SK-N-SH treated with all-trans-retinoic acid at 6 μM for 48 hours (cell line): Measurements from ENCODE around the gene DRD4.

ENCODE experiments used
- ATAC-seq: fragments of 200-7000 bp; cut with Tn5 transposase; 3 replicates; pipeline ENCODE4 v1.9.1; 2020; ENCODE audit warnings: mild to moderate bottlenecking, moderate library complexity
- ARNTL ChIP-seq: fragments of 450-650 bp; formaldehyde crosslinking; IDR thresholded peaks from 2 replicates; pipeline ENCODE4 v1.5.0; 2020; ENCODE audit warnings: low read depth, mild to moderate bottlenecking, moderate library complexity, borderline replicate concordance
- BACH2 ChIP-seq: fragments of 250-450 bp; sonication (Bioruptor Pico); IDR thresholded peaks from 2 replicates; pipeline ENCODE4 v1.9.0; 2021; ENCODE audit warnings: mild to moderate bottlenecking, borderline replicate concordance
- CREB5 ChIP-seq: fragments of 250-450 bp; sonication (Bioruptor Pico); IDR thresholded peaks from 2 replicates; pipeline ENCODE4 v1.5.1; 2020; ENCODE audit warnings: low read depth, mild to moderate bottlenecking, moderate library complexity
- CSDC2 ChIP-seq: fragments of 250-450 bp; sonication (Bioruptor Pico); IDR thresholded peaks from 2 replicates; pipeline ENCODE4 v1.5.0; 2020; ENCODE audit warnings: mild to moderate bottlenecking, moderate library complexity
- CSRNP3 ChIP-seq: fragments of 250-450 bp; sonication (Bioruptor Pico); IDR thresholded peaks from 2 replicates; pipeline ENCODE4 v1.5.1; 2021; ENCODE audit warnings: mild to moderate bottlenecking, moderate library complexity
- ESRRG ChIP-seq: fragments of 250-450 bp; sonication (Bioruptor Pico); IDR thresholded peaks from 2 replicates; pipeline ENCODE4 v1.6.1; 2021; ENCODE audit warnings: mild to moderate bottlenecking
- GLIS3 ChIP-seq: fragments of 250-450 bp; sonication (Bioruptor Pico); IDR thresholded peaks from 2 replicates; pipeline ENCODE4 v1.5.0; 2020; ENCODE audit warnings: mild to moderate bottlenecking, moderate library complexity
- ISL1 ChIP-seq: fragments of 250-450 bp; sonication (Bioruptor Pico); IDR thresholded peaks from 2 replicates; pipeline ENCODE4 v2.1.2; 2022; ENCODE audit warnings: mild to moderate bottlenecking, moderate library complexity
- OSR1 ChIP-seq: fragments of 250-450 bp; sonication (Bioruptor Pico); IDR thresholded peaks from 2 replicates; pipeline ENCODE4 v1.8.0; 2022; ENCODE audit warnings: moderate library complexity, mild to moderate bottlenecking, inconsistent platforms
- PATZ1 ChIP-seq: fragments of 250-450 bp; sonication (Bioruptor Pico); IDR thresholded peaks from 2 replicates; pipeline ENCODE4 v1.8.0; 2020; ENCODE audit warnings: mild to moderate bottlenecking, moderate library complexity, borderline replicate concordance
- POU6F1 ChIP-seq: fragments of 250-450 bp; sonication (Bioruptor Pico); IDR thresholded peaks from 2 replicates; pipeline ENCODE4 v1.8.0; 2021; ENCODE audit warnings: low read depth, mild to moderate bottlenecking, moderate library complexity, borderline replicate concordance
- PPARA ChIP-seq: fragments of 250-450 bp; sonication (Bioruptor Pico); IDR thresholded peaks from 2 replicates; pipeline ENCODE4 v1.5.0; 2020; ENCODE audit warnings: mild to moderate bottlenecking, borderline replicate concordance
- RARB ChIP-seq: fragments of 250-450 bp; sonication (Bioruptor Pico); IDR thresholded peaks from 2 replicates; pipeline ENCODE4 v1.8.0; 2021; ENCODE audit warnings: mild to moderate bottlenecking, moderate library complexity
- TCF4 ChIP-seq: fragments of 250-450 bp; sonication (Bioruptor Pico); IDR thresholded peaks from 2 replicates; pipeline ENCODE4 v1.8.0; 2021; ENCODE audit warnings: mild to moderate bottlenecking, moderate library complexity, borderline replicate concordance
- TOX ChIP-seq: fragments of 250-450 bp; sonication (Bioruptor Pico); IDR thresholded peaks from 2 replicates; pipeline ENCODE4 v1.8.0; 2021; ENCODE audit warnings: mild to moderate bottlenecking, moderate library complexity, borderline replicate concordance
- TSHZ2 ChIP-seq: fragments of 250-450 bp; sonication (Bioruptor Pico); IDR thresholded peaks from 2 replicates; pipeline ENCODE4 v1.5.0; 2020; ENCODE audit warnings: mild to moderate bottlenecking, moderate library complexity
- ZFP3 ChIP-seq: fragments of 250-450 bp; sonication (Bioruptor Pico); IDR thresholded peaks from 2 replicates; pipeline ENCODE4 v1.5.0; 2020; ENCODE audit warnings: mild to moderate bottlenecking, moderate library complexity
- ZFP30 ChIP-seq: fragments of 450-650 bp; formaldehyde crosslinking; IDR thresholded peaks from 2 replicates; pipeline ENCODE4 v1.5.0; 2022; ENCODE audit warnings: mild to moderate bottlenecking, moderate library complexity
- ZNF565 ChIP-seq: fragments of 450-650 bp; formaldehyde crosslinking; conservative IDR thresholded peaks from 2 replicates; pipeline ENCODE4 v1.5.0; 2020; ENCODE audit warnings: low read depth, mild to moderate bottlenecking, moderate library complexity
- ZNF8 ChIP-seq: fragments of 450-650 bp; formaldehyde crosslinking; IDR thresholded peaks from 2 replicates; pipeline ENCODE4 v1.5.0; 2020; ENCODE audit warnings: mild to moderate bottlenecking, moderate library complexity

Gene DRD4

GRCh38 chr11:625636-626268, 11.3 kb upstream of the DRD4 start:
- no peak for ATAC-seq

More at GRCh38 chr11:625636-626268, 11.3 kb upstream of the DRD4 start:
- no peak for TF ChIP-seq ZFP30 (CRISPR knock-in tag)
- no peak for TF ChIP-seq TSHZ2 (CRISPR knock-in tag)
- no peak for TF ChIP-seq ISL1 (CRISPR knock-in tag)
- no peak for TF ChIP-seq ZFP3 (CRISPR knock-in tag)
- no peak for TF ChIP-seq TCF4 (CRISPR knock-in tag)
- no peak for TF ChIP-seq ZNF565 (CRISPR knock-in tag)
- TF ChIP-seq POU6F1 = no peak
- TF ChIP-seq CSDC2 = no peak
- no peak for TF ChIP-seq GLIS3 (CRISPR knock-in tag)
- no peak for TF ChIP-seq CREB5 (CRISPR knock-in tag)
- no peak for TF ChIP-seq CSRNP3 (CRISPR knock-in tag)
- TF ChIP-seq RARB = no peak
- no peak for TF ChIP-seq PPARA (CRISPR knock-in tag)
- no peak for TF ChIP-seq ESRRG
- no peak for TF ChIP-seq PATZ1 (CRISPR knock-in tag)
- TF ChIP-seq ZNF8 (CRISPR knock-in tag) = no peak
- TF ChIP-seq BACH2 = no peak
- TF ChIP-seq ARNTL = no peak
- no peak for TF ChIP-seq OSR1 (CRISPR knock-in tag)
- no peak for TF ChIP-seq TOX (CRISPR knock-in tag)
